H1 (cell line): Measurements from ENCODE around the gene NDUFB3. TPM values are rescaled to one million over a fixed set of nuclear protein-coding genes. Genes with fewer than 3 reads are reported as not detected.

Experiments used
- CTCF ChIA-PET: fragments of 300-600 bp; sonication (Branson Sonifier 250); formaldehyde crosslinking; loops from one replicate; lab custom pipeline; 2021; ENCODE audit not compliant: partially characterized antibody; lab: Charles Lee
- POLR2A ChIA-PET: fragments of 300-600 bp; sonication (Branson Sonifier 250); formaldehyde crosslinking; loops from one replicate; lab custom pipeline; 2021; ENCODE audit warnings: inconsistent platforms; ENCODE audit not compliant: partially characterized antibody; lab: Charles Lee
- DNase-seq, 2 experiments: peaks; one replicate each; pipeline versions ENCODE4 v3.0.0 to v3.0.0-alpha.2; 2010 to 2022; ENCODE audit warnings: low spot score in 2 of 2, low read depth in 1 of 2, mixed read lengths in 1 of 2
- FAIRE-seq: peaks from 2 replicates; lab custom pipeline; 2011; peaks lifted over from hg19 to GRCh38; lab: Jason Lieb, UNC
- H2AFZ ChIP-seq: 2 replicates; pipeline ENCODE4 v1.8.1; 2012; ENCODE audit warnings: low read length, inconsistent platforms
- H2AK5ac ChIP-seq: 2 replicates; pipeline ENCODE4 v1.6.1; 2013; ENCODE audit warnings: low read depth, low read length
- H2BK120ac ChIP-seq: replicated peaks from 2 replicates; pipeline ENCODE3; 2013; ENCODE audit warnings: low read depth, low read length, inconsistent platforms
- H2BK12ac ChIP-seq: 2 replicates; pipeline ENCODE4 v1.6.1; 2013; ENCODE audit warnings: low read depth, low read length
- H2BK15ac ChIP-seq: 2 replicates; pipeline ENCODE4 v1.6.1; 2013; ENCODE audit warnings: low read length
- H2BK20ac ChIP-seq: 2 replicates; pipeline ENCODE4 v1.6.1; 2013; ENCODE audit warnings: low read length
- H2BK5ac ChIP-seq: 2 replicates; pipeline ENCODE4 v1.6.1; 2013; ENCODE audit warnings: low read depth, low read length
- H3K14ac ChIP-seq: 2 replicates; pipeline ENCODE4 v1.6.1; 2013; ENCODE audit warnings: inconsistent platforms; ENCODE audit not compliant: insufficient read length
- H3K18ac ChIP-seq: 2 replicates; pipeline ENCODE4 v1.6.1; 2013; ENCODE audit warnings: low read length; ENCODE audit errors: extremely low read depth
- H3K23ac ChIP-seq: 2 replicates; pipeline ENCODE4 v1.6.1; 2013; ENCODE audit warnings: inconsistent platforms; ENCODE audit not compliant: insufficient read length
- H3K23me2 ChIP-seq: 2 replicates; pipeline ENCODE4 v1.6.1; 2013; ENCODE audit warnings: low read depth, low read length
- H3K27ac ChIP-seq: 2 replicates; pipeline ENCODE4 v1.6.1; 2011; ENCODE audit warnings: low read depth, low read length, inconsistent platforms
- H3K27me3 ChIP-seq, 4 experiments: replicated peaks in 1 of 4; 1 replicate in 1 of 4; 2 replicates in 3 of 4; pipeline versions ENCODE4 v1.6.1 to v1.8.1; 2011 to 2013; ENCODE audit warnings: low read length in 3 of 4, mild to moderate bottlenecking in 3 of 4, inconsistent platforms in 2 of 4, mixed read lengths in 2 of 4, moderate library complexity in 1 of 4; ENCODE audit not compliant: control insufficient read depth in 3 of 4, insufficient read depth in 3 of 4; ENCODE audit errors: extremely low read depth in 1 of 4
- H3K36me3 ChIP-seq, 4 experiments: 2 replicates each; pipeline versions ENCODE4 v1.6.1 to v1.8.1; 2011 to 2013; ENCODE audit warnings: mild to moderate bottlenecking in 4 of 4, low read length in 3 of 4, moderate library complexity in 2 of 4, control low read depth in 1 of 4, inconsistent platforms in 1 of 4; ENCODE audit not compliant: insufficient read depth in 4 of 4, control insufficient read depth in 2 of 4
- H3K4ac ChIP-seq: replicated peaks from 2 replicates; pipeline ENCODE3; 2013; ENCODE audit warnings: low read length, low read depth, mixed read lengths, inconsistent platforms; ENCODE audit not compliant: insufficient read length
- H3K4me1 ChIP-seq, 4 experiments: replicated peaks in 1 of 4; 1 replicate in 1 of 4; 2 replicates in 3 of 4; pipeline versions ENCODE4 v1.6.1 to v1.8.1; 2011 to 2013; ENCODE audit warnings: low read length in 3 of 4, inconsistent platforms in 2 of 4, mixed read lengths in 1 of 4; ENCODE audit not compliant: insufficient read depth in 4 of 4, control insufficient read depth in 3 of 4
- H3K4me2 ChIP-seq, 2 experiments: 2 replicates each; pipeline versions ENCODE4 v1.6.1 to v1.8.1; 2011 to 2013; ENCODE audit warnings: low read depth in 2 of 2, low read length in 2 of 2, control low read depth in 1 of 2, inconsistent platforms in 1 of 2, mild to moderate bottlenecking in 1 of 2; ENCODE audit not compliant: insufficient read depth in 1 of 2
- H3K4me3 ChIP-seq, 4 experiments: fragments of 200-600, 300-600 bp in 1 of 4; sonication (generic), shearing (Covaris generic), sonication (Bioruptor Twin) in 1 of 4; 2 replicates each; pipeline versions ENCODE4 v1.5.1 to v1.8.1; 2011 to 2016; ENCODE audit warnings: low read length in 4 of 4, low read depth in 3 of 4, control low read depth in 2 of 4, inconsistent platforms in 2 of 4, mild to moderate bottlenecking in 2 of 4, mixed read lengths in 1 of 4, moderate library complexity in 1 of 4; ENCODE audit not compliant: insufficient read depth in 2 of 4; ENCODE audit errors: extremely low read depth in 1 of 4
- H3K56ac ChIP-seq: replicated peaks from 2 replicates; pipeline ENCODE3; 2013; ENCODE audit warnings: low read depth, mild to moderate bottlenecking, mixed read lengths, low read length, inconsistent platforms; ENCODE audit not compliant: insufficient read length
- H3K79me1 ChIP-seq: 2 replicates; pipeline ENCODE4 v1.6.1; 2013; ENCODE audit warnings: low read depth, low read length, control low read depth
- H3K79me2 ChIP-seq, 2 experiments: 2 replicates each; pipeline versions ENCODE4 v1.6.1 to v1.8.1; 2012 to 2013; ENCODE audit warnings: low read length in 2 of 2, mild to moderate bottlenecking in 2 of 2, inconsistent platforms in 1 of 2; ENCODE audit not compliant: insufficient read depth in 2 of 2, control insufficient read depth in 1 of 2
- H3K9ac ChIP-seq, 4 experiments: replicated peaks in 1 of 4; 1 replicate in 1 of 4; 2 replicates in 3 of 4; pipeline versions ENCODE4 v1.6.1 to v1.8.1; 2011 to 2013; ENCODE audit warnings: low read depth in 3 of 4, low read length in 3 of 4, control low read depth in 2 of 4, mild to moderate bottlenecking in 2 of 4, moderate library complexity in 2 of 4, inconsistent platforms in 1 of 4; ENCODE audit errors: extremely low read depth in 1 of 4
- H3K9me3 ChIP-seq, 2 experiments: 2 replicates each; pipeline versions ENCODE4 v1.6.1 to v1.8.1; 2012 to 2013; ENCODE audit warnings: mild to moderate bottlenecking in 2 of 2, moderate library complexity in 2 of 2, control low read depth in 1 of 2, inconsistent platforms in 1 of 2, low read depth in 1 of 2, low read length in 1 of 2, mixed read lengths in 1 of 2; ENCODE audit not compliant: insufficient read depth in 2 of 2
- H4K20me1 ChIP-seq, 2 experiments: replicated peaks in 1 of 2; 2 replicates each; pipeline versions ENCODE3 to v1.8.1; 2011 to 2013; ENCODE audit warnings: inconsistent platforms in 2 of 2, low read length in 2 of 2, mild to moderate bottlenecking in 1 of 2; ENCODE audit not compliant: insufficient read depth in 2 of 2, control insufficient read depth in 1 of 2
- H4K5ac ChIP-seq: 2 replicates; pipeline ENCODE4 v1.6.1; 2013; ENCODE audit warnings: low read length, low read depth, mixed read lengths, inconsistent platforms; ENCODE audit not compliant: insufficient read length
- H4K8ac ChIP-seq: 2 replicates; pipeline ENCODE4 v1.8.0; 2013; ENCODE audit warnings: mild to moderate bottlenecking, moderate library complexity, low read length, inconsistent platforms; ENCODE audit not compliant: insufficient read depth; ENCODE audit errors: extremely low read depth
- H4K91ac ChIP-seq: replicated peaks from 2 replicates; pipeline ENCODE3; 2013; ENCODE audit warnings: low read length, mixed read lengths, inconsistent platforms; ENCODE audit not compliant: insufficient read length
- EP300 ChIP-seq, 2 experiments: IDR thresholded peaks; 1 replicate in 1 of 2; 2 replicates in 1 of 2; pipeline ENCODE4 v1.6.1; 2011 to 2012; ENCODE audit warnings: low read depth in 2 of 2, low read length in 2 of 2, mild to moderate bottlenecking in 2 of 2, borderline replicate concordance in 1 of 2, inconsistent platforms in 1 of 2, moderate library complexity in 1 of 2
- WGBS, 2 experiments: shearing (Covaris generic) in 1 of 2; methylation state at CpG; one replicate each; pipeline versions ENCODE4 v1.1.6 to v1.1.7; 2013 to 2015; ENCODE audit warnings: low lambda C conversion rate in 2 of 2, mixed read lengths in 2 of 2, inconsistent platforms in 1 of 2, low coverage in 1 of 2, missing lambda C conversion rate in 1 of 2; ENCODE audit not compliant: insufficient replicate concordance in 2 of 2, insufficient coverage in 1 of 2, insufficient read length in 1 of 2; ENCODE audit errors: extremely low coverage in 1 of 2, missing lambda C conversion rate in 1 of 2; 5-methylcytosine and 5-hydroxymethylcytosine counted together
- polyA plus RNA-seq, 7 experiments: library from polyadenylated mRNA; depleted of rRNA in 3 of 7; stranded (reverse) in 5 of 7; unstranded in 2 of 7; fragments of >200 nt in 5 of 7; fragments of 200-250 nt in 2 of 7; gene quantifications; 1 replicate in 5 of 7; 2 replicates in 1 of 7; 4 replicates in 1 of 7; pipeline versions ENCODE4 v1.2.1 to v1.2.3, GENCODE V29; 2011 to 2013; ENCODE audit warnings: missing spikeins in 2 of 7, mixed read lengths in 2 of 7
- total RNA-seq: library from RNA; stranded (reverse); fragmentation: NEBNext Ultra II Directional; extraction: Animal tissue kit (Norgen Biotek cat#: 25700); gene quantifications from 2 replicates; pipeline ENCODE4 v1.2.1, GENCODE V29; 2021

NDUFB3 gene
- total and polyA plus RNA-seq, 2 of the 8 experiments (the other 6 are each of a cell fraction or from before 2014, with no cell fraction given), result 38.2 to 55.3 TPM

DNA sequence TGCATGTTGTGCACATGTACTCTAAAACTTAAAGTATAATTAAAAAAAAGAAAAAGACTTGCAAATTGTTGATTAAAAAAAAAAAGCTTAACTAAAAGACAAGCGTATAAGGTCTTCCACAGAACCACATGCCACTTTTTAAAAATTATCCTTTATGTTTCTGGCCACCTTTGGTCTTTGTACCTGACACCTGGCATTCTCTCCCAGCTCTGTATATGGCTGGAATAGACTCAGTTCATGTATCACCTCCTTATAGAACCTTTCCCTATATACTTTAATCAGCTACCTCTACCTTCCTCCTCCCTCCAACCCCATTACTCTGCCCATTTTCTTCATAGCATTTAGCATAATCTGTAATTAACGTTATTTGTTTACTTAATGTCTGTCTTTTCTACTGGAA lies 32.9 kb upstream of the NDUFB3 start:
- no peaks in the 10 kb centered on the region for H3K79me1 ChIP-seq
- H2AK5ac ChIP-seq, result no peak overlapping the region
- no peak overlapping the region for H3K4me2 ChIP-seq
- no peak overlapping the region for H3K27ac ChIP-seq
- TF ChIP-seq EP300 (IDR thresholded peaks at IDR 0.05; ENCODE audit: borderline replicate concordance in 1 of 2, low read depth in 2 of 2, low read length in 2 of 2), result no peak
- TF ChIP-seq, all 59 proteins: peak for 0
- H3K27me3 ChIP-seq, result no peaks in the 10 kb centered on the region
- H3K14ac ChIP-seq, result no peak overlapping the region
- H3K4me1 ChIP-seq, result no peaks in the 10 kb centered on the region
- CTCF ChIA-PET, result no interaction called here
- no peak overlapping the region for H4K8ac ChIP-seq
- no peak overlapping the region for H3K4ac ChIP-seq
- no peak overlapping the region for H3K56ac ChIP-seq
- H3K23ac ChIP-seq, result no peak overlapping the region
- no peaks in the 10 kb centered on the region for H4K20me1 ChIP-seq
- POLR2A ChIA-PET, result interaction anchor here (0.6 kb wide), 1 partner anchor 762 kb away, joined by 3 read pairs; no protein-coding TSS in a partner anchor
- no peaks in the 10 kb centered on the region for H3K23me2 ChIP-seq
- no peak overlapping the region for H4K91ac ChIP-seq
- 79% methylated on average over 2 of the region's 2 CpGs; no CpG with 5 or more reads in 1 of the 2 experiments for WGBS, 2 experiments
- H3K4me3 ChIP-seq, result no peak overlapping the region
- no peak overlapping the region for H2BK20ac ChIP-seq
- H3K36me3 ChIP-seq, result no peaks in the 10 kb centered on the region
- H2AFZ ChIP-seq, result no peak overlapping the region
- no peak overlapping the region for H4K5ac ChIP-seq
- H3K9ac ChIP-seq, result no peak overlapping the region
- no peak overlapping the region for H2BK5ac ChIP-seq
- H2BK120ac ChIP-seq, result no peak overlapping the region
- DNase-seq, result no peak
- H3K18ac ChIP-seq, result no peak overlapping the region
- no peak overlapping the region for H2BK15ac ChIP-seq
- FAIRE-seq, result no peak
- H3K79me2 ChIP-seq, result no peaks in the 10 kb centered on the region
- no peak overlapping the region for H2BK12ac ChIP-seq
- peaks cover 0 to 9% of the 10 kb centered on the region in 2 experiments; a peak in 1 of 4 replicates for H3K9me3 ChIP-seq
